GM12878 (cell line): Measurements from ENCODE around the gene CTSD. TPM values are rescaled to one million over a fixed set of nuclear protein-coding genes. Genes with fewer than 3 reads are reported as not detected.

Source experiments
- ATAC-seq: fragments of 200-7000 bp; cut with Tn5 transposase; 3 replicates; pipeline ENCODE4 v1.9.1; 2020; ENCODE audit warnings: mild to moderate bottlenecking, moderate library complexity
- BruUV-seq: library from RNA; stranded (reverse); fragments of 400-500 nt; replicated peaks from 2 replicates; lab custom pipeline; 2021; lab: Mats Ljungman, UMichigan
- CTCF ChIA-PET: fragments of 300-600 bp; sonication (Branson Sonifier 250); formaldehyde crosslinking; extraction: SDS; loops from one replicate; lab custom pipeline; 2021; ENCODE audit warnings: inconsistent platforms; lab: Yijun Ruan, JAX
- POLR2A ChIA-PET: fragments of 350-600 bp; formaldehyde crosslinking; extraction: SDS; loops from one replicate; lab custom pipeline; 2021; ENCODE audit warnings: inconsistent platforms; lab: Charles Lee
- RAD21 ChIA-PET: fragments of 300-600 bp; sonication (Branson Sonifier 250); formaldehyde crosslinking; loops from one replicate; lab custom pipeline; 2023; ENCODE audit warnings: antibody characterized with exemption; ENCODE audit not compliant: unreplicated experiment; lab: Charles Lee
- SMC1A ChIA-PET: fragments of 300-600 bp; sonication (Branson Sonifier 250); formaldehyde crosslinking; loops from one replicate; lab custom pipeline; 2023; ENCODE audit not compliant: unreplicated experiment, uncharacterized antibody; lab: Charles Lee
- DNase-seq: peaks from one replicate; pipeline ENCODE4 v3.0.0-alpha.2; 2011; ENCODE audit warnings: low read depth, low spot score
- FAIRE-seq: peaks from 3 replicates; lab custom pipeline; 2011; peaks lifted over from hg19 to GRCh38; lab: Jason Lieb, UNC
- H2AFZ ChIP-seq: 2 replicates; pipeline ENCODE4 v1.6.0; 2011; ENCODE audit warnings: low read depth, low read length, control low read depth; ENCODE audit not compliant: control insufficient read depth
- H3K27ac ChIP-seq: 2 replicates; pipeline ENCODE4 v1.5.1; 2011; ENCODE audit warnings: control low read depth; ENCODE audit not compliant: control insufficient read depth, insufficient read depth
- H3K27me3 ChIP-seq, 2 experiments: replicated peaks in 1 of 2; 2 replicates each; pipeline versions ENCODE4 v1.6.0 to v1.6.1; 2011; ENCODE audit warnings: low read length in 1 of 2; ENCODE audit not compliant: control insufficient read depth in 2 of 2, insufficient read depth in 2 of 2
- H3K36me3 ChIP-seq, 2 experiments: 2 replicates each; pipeline ENCODE4 v1.5.1; 2011; ENCODE audit warnings: low read length in 1 of 2; ENCODE audit not compliant: control insufficient read depth in 2 of 2, insufficient read depth in 2 of 2
- H3K4me1 ChIP-seq: 2 replicates; pipeline ENCODE4 v1.6.1; 2011; ENCODE audit warnings: mild to moderate bottlenecking, low read length, moderate library complexity, mixed read lengths; ENCODE audit not compliant: control insufficient read depth, insufficient read depth
- H3K4me2 ChIP-seq: 2 replicates; pipeline ENCODE4 v1.6.0; 2011; ENCODE audit warnings: control low read depth; ENCODE audit not compliant: control insufficient read depth, insufficient read depth
- H3K4me3 ChIP-seq: fragments of 200-600 bp; sonication (generic); 2 replicates; pipeline ENCODE4 v1.5.1; 2016
- H3K79me2 ChIP-seq: 2 replicates; pipeline ENCODE4 v1.6.0; 2011; ENCODE audit warnings: low read length; ENCODE audit not compliant: control insufficient read depth, insufficient read depth
- H3K9ac ChIP-seq: 2 replicates; pipeline ENCODE4 v1.8.0; 2011; ENCODE audit warnings: low read length, control low read depth, mixed read lengths; ENCODE audit not compliant: control insufficient read depth, insufficient read depth
- H3K9me3 ChIP-seq: replicated peaks from 3 replicates; pipeline ENCODE4 v1.5.1; 2011; ENCODE audit warnings: mild to moderate bottlenecking, low read length; ENCODE audit not compliant: control insufficient read depth, insufficient read depth
- H4K20me1 ChIP-seq: 2 replicates; pipeline ENCODE4 v1.6.0; 2011; ENCODE audit not compliant: control insufficient read depth, insufficient read depth
- BACH1 ChIP-seq: fragments of 450-650 bp; IDR thresholded peaks from 2 replicates; pipeline ENCODE4 v1.6.1; 2017; ENCODE audit warnings: mild to moderate bottlenecking, borderline replicate concordance
- CBX3 ChIP-seq: fragments of 200-600 bp; sonication (generic); IDR thresholded peaks from 2 replicates; pipeline ENCODE4 v1.6.1; 2016; ENCODE audit warnings: low read depth, borderline replicate concordance
- RBBP5 ChIP-seq: fragments of 200-600 bp; sonication (generic); conservative IDR thresholded peaks from 2 replicates; pipeline ENCODE4 v1.6.1; 2016
- SIX5 ChIP-seq: IDR thresholded peaks from 2 replicates; pipeline ENCODE4 v1.6.1; 2011; ENCODE audit warnings: mild to moderate bottlenecking, low read depth, low read length, moderate library complexity; ENCODE audit not compliant: severe bottlenecking
- SMAD1 ChIP-seq: fragments of 450-650 bp; IDR thresholded peaks from 2 replicates; pipeline ENCODE4 v1.6.1; 2018; ENCODE audit warnings: mild to moderate bottlenecking, low read depth; ENCODE audit not compliant: partially characterized antibody
- SUZ12 ChIP-seq: fragments of 200-600 bp; sonication (generic); IDR thresholded peaks from one replicate; pipeline ENCODE4 v1.6.1; 2018; ENCODE audit warnings: antibody characterized with exemption, mild to moderate bottlenecking; ENCODE audit not compliant: unreplicated experiment
- TCF12 ChIP-seq: IDR thresholded peaks from 2 replicates; pipeline ENCODE4 v1.6.1; 2011; ENCODE audit warnings: low read depth, mild to moderate bottlenecking, low read length
- TCF7 ChIP-seq: IDR thresholded peaks from 2 replicates; pipeline ENCODE4 v1.6.1; 2014; ENCODE audit warnings: antibody characterized with exemption, borderline replicate concordance
- ZNF622 ChIP-seq: fragments of 450-650 bp; IDR thresholded peaks from 2 replicates; pipeline ENCODE4 v1.6.1; 2017; ENCODE audit warnings: mild to moderate bottlenecking, inconsistent platforms
- WGBS: methylation state at CpG from one replicate; pipeline ENCODE4 v1.1.6; 2016; ENCODE audit warnings: low lambda C conversion rate; ENCODE audit not compliant: insufficient replicate concordance, insufficient coverage; ENCODE audit errors: missing lambda C conversion rate; 5-methylcytosine and 5-hydroxymethylcytosine counted together
- in situ Hi-C: fragments of 300-500 bp; cut with MboI; formaldehyde crosslinking; loops from 9 replicates; pipeline ENCODE4 v1.14.3; 2018; ENCODE audit warnings: mixed read lengths
- intact Hi-C: fragments of 100-400 bp; cut with micrococcal nuclease; formaldehyde crosslinking; loops from one replicate; pipeline ENCODE4 v1.14.2; 2022; ENCODE audit not compliant: unreplicated experiment
- polyA plus RNA-seq, 11 experiments: library from polyadenylated mRNA; depleted of rRNA in 4 of 11; unstranded in 6 of 11; stranded (reverse) in 5 of 11; fragments of >200 nt; fragmentation: Nextera tagmentation in 4 of 11; fragmentation: Illumina TruSeq in 1 of 11; extraction: Ambion mirVana in 4 of 11; extraction: Trizol in 1 of 11; gene quantifications; 1 replicate in 1 of 11; 2 replicates in 10 of 11; pipeline versions ENCODE4 v1.2.1 to v1.2.3, GENCODE V29; 2011 to 2016; ENCODE audit warnings: inconsistent platforms in 2 of 11, missing spikeins in 2 of 11, low read depth in 1 of 11
- total RNA-seq, 4 experiments: library from RNA; depleted of rRNA in 3 of 4; stranded (reverse); fragments of >200 nt in 3 of 4; fragmentation: Illumina TruSeq in 1 of 4; extraction: Trizol in 1 of 4; gene quantifications; 2 replicates each; pipeline versions ENCODE4 v1.2.1 to v1.2.3, GENCODE V29; 2013 to 2021
- TF ChIP-seq, protein P1 (sequence below), 3 experiments: IDR thresholded peaks in 2 of 3; conservative IDR thresholded peaks in 1 of 3; 2 replicates each; pipeline ENCODE4 v1.5.1; 2011; ENCODE audit warnings: low read depth in 3 of 3, low read length in 3 of 3, mild to moderate bottlenecking in 3 of 3, control low read depth in 2 of 3, moderate library complexity in 2 of 3, inconsistent platforms in 1 of 3, mixed read lengths in 1 of 3; ENCODE audit not compliant: control insufficient read depth in 2 of 3, insufficient read depth in 1 of 3; ENCODE audit errors: extremely low read depth in 1 of 3

CTSD gene
- total and polyA plus RNA-seq, 10 of the 15 experiments (the other 5 are each of a cell fraction or from before 2014, with no cell fraction given), result 0.42 to 54.6 (median 25.0) TPM

DNA sequence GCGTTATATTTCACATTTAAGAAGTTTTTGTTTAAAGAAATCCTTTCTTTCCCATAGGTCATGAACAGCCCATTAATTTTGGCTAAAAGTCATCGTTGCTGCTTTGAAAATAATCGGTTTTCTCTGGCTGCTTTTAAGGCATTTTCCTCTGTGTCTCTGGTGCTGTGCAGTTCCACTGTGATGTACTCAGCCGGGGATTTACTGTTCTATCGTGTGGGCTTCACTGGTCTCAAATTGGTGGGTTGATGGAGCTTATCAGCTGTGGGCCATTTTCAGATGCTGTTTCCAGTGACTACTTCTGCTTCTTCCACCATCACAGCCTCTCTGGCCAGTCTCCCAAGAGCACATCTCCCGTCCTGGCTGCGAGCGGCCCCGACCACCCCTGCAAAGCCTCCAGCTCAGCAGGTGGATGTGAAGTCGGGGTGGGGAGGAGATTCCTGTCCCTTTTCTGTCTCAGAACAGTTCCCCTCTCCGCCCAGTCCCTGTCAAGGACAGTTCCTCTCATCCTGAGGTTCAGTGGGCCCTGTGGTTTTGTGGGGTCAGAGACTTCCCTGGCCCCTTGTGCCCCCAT is 33.6 kb downstream of the CTSD start:
- no peak overlapping the region for H3K9ac ChIP-seq
- no peak overlapping the region for H3K4me3 ChIP-seq
- CTCF ChIA-PET, result no interaction called here
- intact Hi-C loops (no loop called here), in situ Hi-C loops (no loop called here)
- 0 out of 4 replicates have a peak, but pooled peaks cover 0 to 6% of the 10 kb centered on the region in 2 experiments for H3K27me3 ChIP-seq
- POLR2A ChIA-PET, result no interaction called here
- DNase-seq (no peak), FAIRE-seq (no peak), ATAC-seq (no peak)
- no peak overlapping the region for H3K27ac ChIP-seq
- no peaks in the 10 kb centered on the region for H3K79me2 ChIP-seq
- BruUV-seq, result no TSS peak
- H2AFZ ChIP-seq, result no peak overlapping the region
- TF ChIP-seq SIX5, result no peak
- no peak for TF ChIP-seq SUZ12
- TF ChIP-seq SMAD1, result no peak
- TF ChIP-seq, protein P1, sequence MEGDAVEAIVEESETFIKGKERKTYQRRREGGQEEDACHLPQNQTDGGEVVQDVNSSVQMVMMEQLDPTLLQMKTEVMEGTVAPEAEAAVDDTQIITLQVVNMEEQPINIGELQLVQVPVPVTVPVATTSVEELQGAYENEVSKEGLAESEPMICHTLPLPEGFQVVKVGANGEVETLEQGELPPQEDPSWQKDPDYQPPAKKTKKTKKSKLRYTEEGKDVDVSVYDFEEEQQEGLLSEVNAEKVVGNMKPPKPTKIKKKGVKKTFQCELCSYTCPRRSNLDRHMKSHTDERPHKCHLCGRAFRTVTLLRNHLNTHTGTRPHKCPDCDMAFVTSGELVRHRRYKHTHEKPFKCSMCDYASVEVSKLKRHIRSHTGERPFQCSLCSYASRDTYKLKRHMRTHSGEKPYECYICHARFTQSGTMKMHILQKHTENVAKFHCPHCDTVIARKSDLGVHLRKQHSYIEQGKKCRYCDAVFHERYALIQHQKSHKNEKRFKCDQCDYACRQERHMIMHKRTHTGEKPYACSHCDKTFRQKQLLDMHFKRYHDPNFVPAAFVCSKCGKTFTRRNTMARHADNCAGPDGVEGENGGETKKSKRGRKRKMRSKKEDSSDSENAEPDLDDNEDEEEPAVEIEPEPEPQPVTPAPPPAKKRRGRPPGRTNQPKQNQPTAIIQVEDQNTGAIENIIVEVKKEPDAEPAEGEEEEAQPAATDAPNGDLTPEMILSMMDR (IDR thresholded peaks at IDR 0.05 in 2 of 3, conservative IDR thresholded peaks at IDR 0.05 in 1 of 3; ENCODE audit: control insufficient read depth in 2 of 3, extremely low read depth in 1 of 3, insufficient read depth in 1 of 3, low read depth in 3 of 3, low read length in 3 of 3), result no peak
- no peak for TF ChIP-seq TCF7
- no peak for TF ChIP-seq BACH1
- TF ChIP-seq ZNF622, result no peak
- TF ChIP-seq CBX3, result no peak
- no peak for TF ChIP-seq RBBP5
- TF ChIP-seq TCF12, result no peak
- H4K20me1 ChIP-seq, result no peaks in the 10 kb centered on the region
- H3K9me3 ChIP-seq, result no peaks in the 10 kb centered on the region
- RAD21 ChIA-PET, result no interaction called here
- SMC1A ChIA-PET, result no interaction called here
- H3K36me3 ChIP-seq, result no peaks in the 10 kb centered on the region
- 7% methylated on average over 11 of the region's 11 CpGs for WGBS
- H3K4me2 ChIP-seq, result no peak overlapping the region
- H3K4me1 ChIP-seq, result no peaks in the 10 kb centered on the region
